GM18519 (cell line): Measurements from ENCODE around the gene GATAD1.
"Not testable (repeated sequence)": the region's sequence is repeated elsewhere in the genome, so short reads cannot be mapped to it uniquely, and the experiment has no call there.

Experiments
- ATAC-seq: cut with Tn5 transposase; IDR thresholded peaks from one replicate; pipeline ENCODE4 v1.9.1; 2021; ENCODE audit warnings: mild to moderate bottlenecking, moderate library complexity; ENCODE audit not compliant: unreplicated experiment, low FRiP score

Gene GATAD1, protein sequence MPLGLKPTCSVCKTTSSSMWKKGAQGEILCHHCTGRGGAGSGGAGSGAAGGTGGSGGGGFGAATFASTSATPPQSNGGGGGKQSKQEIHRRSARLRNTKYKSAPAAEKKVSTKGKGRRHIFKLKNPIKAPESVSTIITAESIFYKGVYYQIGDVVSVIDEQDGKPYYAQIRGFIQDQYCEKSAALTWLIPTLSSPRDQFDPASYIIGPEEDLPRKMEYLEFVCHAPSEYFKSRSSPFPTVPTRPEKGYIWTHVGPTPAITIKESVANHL

DNA sequence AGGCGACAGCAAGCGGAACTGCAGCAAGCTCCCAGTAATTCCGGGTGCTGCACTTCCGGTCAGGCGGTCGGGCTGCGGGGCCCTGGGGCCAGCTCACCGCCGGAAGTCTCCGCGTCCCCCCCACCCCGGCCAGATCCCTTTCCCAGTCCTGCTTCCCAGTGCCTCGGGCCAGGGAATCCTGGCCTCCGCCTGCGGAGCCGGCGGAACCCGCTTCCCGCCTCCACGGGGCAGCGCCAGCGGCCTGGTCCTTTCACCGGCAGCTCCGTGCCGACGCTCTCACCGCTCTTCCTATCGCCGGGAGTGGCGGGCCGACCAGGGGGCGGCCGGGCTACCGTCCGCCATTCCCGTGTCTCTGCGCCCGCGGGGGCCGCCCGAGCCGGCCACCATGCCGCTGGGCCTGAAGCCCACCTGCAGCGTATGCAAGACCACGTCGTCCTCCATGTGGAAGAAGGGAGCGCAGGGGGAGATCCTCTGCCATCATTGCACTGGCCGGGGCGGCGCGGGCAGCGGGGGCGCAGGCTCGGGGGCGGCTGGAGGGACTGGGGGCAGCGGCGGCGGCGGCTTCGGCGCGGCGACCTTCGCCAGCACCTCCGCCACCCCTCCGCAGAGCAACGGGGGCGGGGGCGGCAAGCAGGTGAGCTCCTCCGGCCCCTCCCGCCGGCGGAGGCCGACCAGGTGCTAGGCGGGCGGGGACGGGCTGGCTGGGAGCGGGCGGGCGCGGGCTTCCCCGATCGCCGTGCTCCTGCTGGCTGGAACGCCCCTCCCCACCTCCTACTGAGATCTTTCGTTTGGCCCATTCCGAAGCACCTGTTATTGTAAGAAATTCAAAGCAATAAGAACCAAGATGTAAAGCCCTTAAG, at the start of gene GATAD1:
Gene GATAD1, plus strand, starts transcription at position 138 of the 860 bp plus-strand sequence. Its CDS starts 248 bp downstream, at position 386.
- peak; percentile 73 for ATAC-seq

DNA sequence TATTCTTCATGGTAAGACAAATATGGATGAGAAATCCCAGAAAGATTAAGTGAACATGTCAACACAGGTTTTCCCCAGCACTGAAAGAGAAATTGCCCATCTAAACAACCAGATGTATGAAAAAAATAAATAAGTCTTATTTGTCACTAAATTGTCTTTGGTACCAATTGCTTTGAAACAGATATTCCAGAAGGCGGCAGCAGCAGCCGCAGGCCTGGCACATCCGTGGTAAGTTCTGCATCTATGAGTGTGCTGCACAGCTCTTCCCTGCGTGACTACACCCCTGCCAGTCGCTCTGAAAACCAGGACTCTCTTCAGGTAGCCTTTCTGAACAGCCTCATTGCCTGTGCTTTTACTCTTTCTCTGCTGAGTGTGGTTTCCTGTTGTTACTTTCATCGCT, 49.7 kb upstream of the GATAD1 start:
- no peak for ATAC-seq

DNA sequence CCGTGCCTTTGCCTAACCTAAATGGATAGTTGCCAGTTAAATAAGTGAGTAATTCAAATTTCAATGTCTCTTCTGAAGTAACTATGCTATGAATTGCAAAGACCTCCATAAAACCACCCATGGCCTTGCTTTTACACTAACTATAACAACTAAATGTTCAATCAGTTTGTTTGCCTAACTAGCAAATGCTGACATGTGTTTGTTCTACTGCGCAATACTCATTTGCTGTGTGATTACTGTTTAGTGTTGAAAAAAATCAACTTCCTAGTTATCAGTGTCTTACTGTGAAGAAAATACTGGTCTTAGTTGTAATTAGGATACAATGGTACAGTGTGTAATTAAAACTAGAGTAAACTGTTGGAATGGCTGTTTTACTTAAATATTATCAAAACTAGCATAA, 47.3 kb upstream of the GATAD1 start:
- no peak for ATAC-seq

DNA sequence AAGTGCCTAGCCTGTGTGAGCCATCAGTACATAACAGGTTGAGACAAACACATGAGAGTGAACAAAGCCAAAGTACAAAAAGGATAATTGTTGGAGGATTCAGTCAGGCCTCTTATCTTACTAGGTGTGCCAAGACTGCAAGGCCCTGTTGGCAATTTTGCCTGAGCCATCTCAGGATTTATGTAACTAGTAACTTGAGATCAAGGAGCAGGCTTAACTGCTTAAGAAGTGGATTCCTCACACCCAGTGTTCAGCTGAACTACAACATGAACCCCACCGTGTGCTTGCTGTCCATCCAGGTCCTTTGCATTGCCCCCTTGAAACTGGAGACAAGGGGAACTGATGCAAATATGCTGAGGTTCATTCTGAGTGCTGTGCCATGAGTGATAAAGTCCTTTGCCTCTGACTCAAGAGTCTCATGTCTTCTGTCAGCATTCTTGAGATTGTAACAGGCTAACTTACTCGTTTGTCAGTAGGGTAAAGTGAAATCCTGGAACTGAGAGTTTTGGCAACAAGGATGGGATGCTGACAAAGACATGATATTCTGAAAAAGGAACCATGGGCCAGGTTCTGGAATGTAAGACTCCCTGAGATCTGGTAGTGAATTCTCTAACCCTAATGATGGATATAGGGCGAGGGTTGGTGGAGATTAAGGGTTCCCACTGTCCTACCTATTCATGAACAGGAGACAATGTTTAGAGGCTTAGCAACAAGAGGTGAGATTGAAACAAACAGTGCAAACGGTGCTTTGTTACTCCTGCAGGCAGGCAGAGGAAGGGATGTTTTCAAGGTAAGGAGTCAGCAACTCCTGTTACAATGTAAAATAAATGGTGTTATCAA, 44.1 kb upstream of the GATAD1 start:
- no peak for ATAC-seq

DNA sequence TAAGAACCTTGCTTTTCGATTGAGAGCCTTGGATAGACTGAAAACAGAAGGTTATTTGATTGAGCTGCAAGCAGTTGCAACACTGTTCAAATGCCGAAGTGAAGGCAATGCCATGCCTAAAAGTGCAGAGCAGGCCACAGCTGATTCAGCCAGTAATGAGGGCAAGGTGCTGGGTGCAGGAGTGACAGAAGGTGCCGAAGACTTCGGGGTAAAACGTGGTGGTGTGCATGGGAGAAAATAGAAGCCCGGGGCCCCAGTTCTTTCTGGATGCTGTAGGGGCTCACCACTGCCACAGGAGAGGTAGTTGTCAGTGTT, 43.6 kb upstream of the GATAD1 start:
- ATAC-seq = no peak

DNA sequence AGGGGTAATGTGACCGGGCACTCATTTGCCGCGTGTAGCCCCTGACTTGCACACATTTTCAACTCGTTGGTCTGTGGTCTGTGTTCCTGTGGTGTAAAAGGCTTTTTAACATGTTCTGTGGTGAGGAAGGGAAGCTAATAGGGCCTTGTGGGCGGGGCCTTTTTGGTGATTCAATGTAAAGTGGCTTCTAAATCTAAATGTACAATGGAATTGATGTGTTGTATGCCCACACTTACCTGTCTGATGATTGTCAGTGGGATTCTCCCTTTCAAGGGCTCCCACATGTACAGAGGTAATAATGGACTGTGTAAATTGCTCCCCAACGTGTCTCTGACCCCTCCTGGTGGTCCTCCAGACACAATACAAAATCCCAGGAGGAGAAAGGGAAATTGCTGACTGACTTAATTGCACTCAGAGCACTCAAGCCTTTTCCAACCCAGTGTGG, 43.1 kb upstream of the GATAD1 start:
- ATAC-seq = no peak

DNA sequence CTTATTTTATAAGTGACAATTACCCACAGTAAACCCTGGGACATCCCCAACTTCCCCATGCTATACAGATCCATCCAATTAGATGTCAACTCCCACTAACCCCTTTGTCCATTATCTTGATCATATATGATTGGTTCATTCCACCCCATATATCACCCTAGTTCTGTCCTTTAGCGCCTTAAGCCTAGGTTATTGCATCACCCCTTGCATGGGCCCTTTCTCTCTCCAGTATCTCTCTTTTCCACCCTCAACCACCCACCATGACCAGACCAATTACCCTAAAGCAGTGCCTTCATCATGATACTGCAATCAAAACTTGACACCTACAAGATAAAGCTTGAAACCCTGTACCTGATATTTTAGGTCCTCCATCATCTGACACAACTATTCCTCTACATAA, 37.9 kb upstream of the GATAD1 start:
- ATAC-seq = no peak

DNA sequence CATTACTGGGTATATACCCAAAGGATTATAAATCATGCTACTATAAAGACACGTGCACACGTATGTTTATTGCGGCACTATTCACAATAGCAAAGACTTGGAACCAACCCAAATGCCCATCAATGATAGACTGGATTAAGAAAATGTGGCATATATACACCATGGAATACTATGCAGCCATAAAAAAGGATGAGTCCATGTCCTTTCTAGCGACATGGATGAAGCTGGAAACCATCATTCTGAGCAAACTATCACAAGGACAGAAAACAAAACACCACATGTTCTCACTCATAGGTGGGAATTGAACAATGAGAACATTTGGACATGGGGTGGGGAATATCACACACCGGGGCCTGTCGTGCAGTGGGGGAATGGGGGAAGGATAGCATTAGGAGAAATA, 37.1 kb upstream of the GATAD1 start:
- ATAC-seq = not testable (repeated sequence)

DNA sequence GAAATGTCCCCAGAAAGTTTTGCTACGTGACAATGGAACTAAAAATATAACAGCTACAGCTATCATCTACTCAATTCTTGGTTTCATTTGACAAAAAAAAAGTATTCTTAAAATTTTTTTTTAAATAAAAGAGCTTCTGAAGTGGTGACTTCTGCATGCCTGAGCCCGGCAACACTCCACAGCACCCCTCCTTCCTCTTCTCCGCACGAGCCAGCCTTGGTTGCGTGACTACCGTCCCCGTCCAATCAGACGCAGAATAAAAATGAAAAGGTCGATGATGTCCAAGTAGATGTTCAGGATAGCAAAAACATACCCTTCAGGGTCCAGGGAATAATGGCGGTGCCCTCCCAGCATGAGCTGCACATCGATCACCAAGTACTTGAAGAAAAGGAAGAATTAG, 34.5 kb upstream of the GATAD1 start:
- no peak for ATAC-seq

DNA sequence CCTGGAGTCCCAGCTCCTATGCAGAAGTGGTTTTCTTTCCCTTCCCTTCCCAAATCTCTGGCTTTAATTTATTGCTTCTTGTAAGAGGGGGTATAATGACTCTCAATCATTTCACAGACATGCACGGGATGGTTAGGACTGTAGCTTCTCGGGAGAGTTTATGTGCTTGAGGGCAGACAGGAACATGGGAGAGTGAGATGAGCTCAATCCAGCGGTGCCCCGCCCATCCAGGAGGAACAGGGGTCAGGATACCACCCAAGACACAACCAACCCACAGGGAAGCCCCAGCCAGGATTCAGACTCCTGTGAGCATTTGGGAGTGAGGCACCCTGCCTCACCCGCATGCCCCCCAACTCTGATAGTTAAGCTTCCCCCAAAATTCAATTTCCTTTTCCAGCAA, 33.7 kb upstream of the GATAD1 start:
- ATAC-seq = no peak

DNA sequence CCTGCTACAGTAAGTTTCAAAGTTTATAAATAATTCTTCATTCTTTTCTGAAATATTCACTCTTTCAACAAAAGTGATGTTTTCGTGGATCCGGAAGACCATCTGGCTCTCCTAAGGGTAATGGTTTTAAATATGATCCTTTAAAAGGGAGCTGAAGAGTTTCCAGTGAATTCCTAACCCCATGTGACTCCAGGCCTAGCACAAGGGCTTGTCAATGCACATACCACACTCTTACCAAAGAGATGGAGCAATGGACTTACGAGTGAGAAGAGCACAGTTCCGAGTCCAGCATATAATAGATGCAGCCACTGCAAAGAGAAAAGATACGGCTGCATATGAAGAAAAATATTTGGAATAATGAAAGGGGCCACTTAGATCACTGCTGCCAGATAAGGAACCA, 32.1 kb upstream of the GATAD1 start:
- ATAC-seq = no peak

DNA sequence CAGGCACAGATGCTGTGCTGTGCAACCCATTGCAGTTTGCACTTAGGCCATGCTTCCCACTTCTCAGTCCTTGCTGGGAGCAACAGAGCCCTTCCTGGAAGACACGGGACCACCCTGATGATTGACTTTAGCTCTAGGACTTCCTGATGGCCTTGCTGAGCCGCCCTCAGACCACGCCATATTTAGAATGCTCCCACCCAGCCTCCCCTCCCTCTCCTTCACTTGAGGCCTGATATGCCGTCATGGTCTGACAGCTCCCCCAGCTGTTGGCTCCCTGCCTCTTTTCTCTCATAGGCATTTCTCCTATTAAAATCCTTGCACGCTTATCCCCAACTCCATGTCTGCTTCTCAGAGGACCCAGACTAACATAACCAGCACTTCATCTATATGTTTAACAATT, 29.4 kb upstream of the GATAD1 start:
- ATAC-seq = no peak

DNA sequence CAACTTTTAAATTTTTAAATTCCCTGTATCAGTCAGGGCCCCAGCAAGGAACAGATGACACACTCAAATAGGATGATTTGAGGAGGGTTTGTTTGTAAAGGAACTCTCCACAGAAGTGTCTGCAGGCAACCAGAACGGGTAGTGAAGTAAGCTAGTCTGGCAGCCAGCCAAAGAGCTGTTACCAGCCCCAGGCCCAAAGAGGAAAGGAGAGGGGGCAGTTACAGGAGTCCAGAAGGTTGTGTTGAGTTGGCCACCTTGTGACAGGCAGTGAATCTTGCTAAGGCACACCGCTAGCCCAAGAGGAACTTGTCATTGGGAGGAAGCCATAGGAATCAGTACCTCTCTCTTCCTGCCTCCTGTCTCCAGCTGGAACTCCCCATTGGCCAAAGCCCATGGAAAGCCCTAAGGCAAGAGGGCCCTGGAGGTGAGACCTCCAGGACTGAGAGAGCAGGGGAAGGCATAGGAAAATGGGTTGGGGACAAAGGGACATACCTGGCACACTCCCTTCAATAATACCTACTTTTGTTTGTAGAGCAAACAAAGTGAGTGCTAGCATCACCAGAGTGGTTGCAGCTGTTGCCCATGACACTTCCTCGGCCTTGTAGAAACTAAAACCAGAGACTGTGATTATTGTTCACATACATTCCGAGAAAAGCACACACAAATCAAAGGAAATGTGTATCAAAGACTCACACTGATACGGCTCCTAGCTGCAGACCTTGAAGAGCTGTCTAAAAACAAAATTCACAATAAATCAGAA, 25.4 kb upstream of the GATAD1 start:
- no peak for ATAC-seq

DNA sequence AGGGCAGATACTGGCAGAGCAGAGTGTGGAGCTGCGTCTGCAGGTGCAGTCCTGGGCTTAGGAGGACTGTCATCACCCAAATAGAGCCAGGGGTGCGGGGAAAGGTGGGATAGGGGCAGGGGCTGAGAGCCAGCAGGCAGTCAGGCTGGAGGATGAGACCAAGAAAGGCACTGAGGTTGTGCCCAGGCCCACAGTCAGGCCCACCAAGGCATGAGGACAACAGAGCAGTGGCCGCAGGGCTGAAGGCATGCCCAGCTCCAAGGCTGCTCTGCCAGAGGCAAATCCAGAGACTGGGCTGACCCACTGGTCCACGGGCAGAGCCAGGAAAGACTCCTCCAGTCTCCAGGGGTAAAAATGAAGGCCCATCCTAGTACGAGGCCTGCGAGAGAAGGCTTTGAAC, 24.4 kb upstream of the GATAD1 start:
- no peak for ATAC-seq

DNA sequence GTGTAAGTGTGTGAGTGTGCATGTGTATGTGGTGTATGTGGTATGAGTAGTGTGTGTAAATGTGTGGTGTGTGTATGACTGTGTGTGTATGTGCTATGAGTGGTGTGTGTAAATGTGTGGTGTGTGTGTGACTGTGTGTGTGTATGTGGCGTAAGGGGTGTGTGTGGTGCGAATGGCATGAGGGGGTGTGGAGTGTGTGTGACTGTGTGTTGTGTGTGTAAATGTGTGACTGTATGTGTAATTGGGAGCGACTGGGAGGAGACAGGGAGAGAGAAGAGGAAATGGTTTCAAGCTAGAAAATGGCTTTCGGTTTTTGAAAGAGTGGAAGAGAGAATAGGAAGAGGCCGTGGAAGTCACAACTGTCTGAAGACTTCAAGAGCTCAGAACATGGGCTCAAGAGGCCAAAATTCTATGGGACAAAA, 23.6 kb upstream of the GATAD1 start:
- no peak for ATAC-seq

DNA sequence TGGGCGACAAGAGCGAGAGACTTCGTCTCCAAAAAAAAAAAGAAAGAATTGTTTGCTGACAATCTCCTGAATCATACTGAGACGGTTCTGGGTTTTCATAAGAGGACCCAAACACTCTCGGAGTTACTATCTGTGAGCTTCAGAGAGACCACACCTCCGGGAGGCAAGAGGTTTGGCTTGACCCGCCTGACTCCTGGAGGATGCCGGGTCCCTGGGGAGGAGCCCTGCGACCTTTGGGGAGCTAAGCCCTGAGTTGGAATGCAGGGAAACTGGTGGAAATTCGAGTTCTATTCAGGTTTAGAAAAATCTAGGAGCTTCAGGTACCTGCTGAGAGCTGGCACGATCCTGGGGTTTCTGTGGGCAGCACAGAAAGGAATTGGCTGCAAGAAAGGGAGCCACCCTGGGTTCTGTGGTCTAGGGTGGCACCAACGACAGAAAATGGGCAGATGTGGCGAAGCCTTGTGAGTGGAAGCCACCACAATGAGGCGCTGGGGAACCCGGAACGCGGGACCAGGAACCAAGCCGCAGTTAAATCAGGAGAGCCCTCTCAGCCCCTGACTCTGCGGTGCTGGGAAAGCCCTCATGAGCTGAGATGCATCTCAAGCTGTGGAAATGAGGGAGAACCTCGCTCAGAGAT, 21.9 kb upstream of the GATAD1 start:
- no peak for ATAC-seq

DNA sequence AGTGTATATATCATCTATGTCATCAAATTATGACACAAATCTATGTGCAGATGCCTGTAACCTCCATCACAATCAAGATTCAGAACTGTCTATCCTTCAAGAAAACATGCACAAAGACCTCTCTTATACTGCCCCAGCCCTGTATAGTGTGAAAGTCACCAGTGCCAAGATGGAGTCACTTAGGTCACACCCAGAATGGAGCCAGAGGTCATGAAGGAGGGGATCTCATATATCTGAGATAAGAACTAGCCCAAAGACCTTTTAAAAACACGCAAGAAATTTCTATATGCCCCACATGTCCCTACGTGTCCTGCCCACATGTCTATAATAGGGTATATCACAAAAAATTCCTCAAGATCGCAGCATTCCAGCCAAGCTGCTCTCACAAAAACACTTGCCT, 20.1 kb upstream of the GATAD1 start:
- ATAC-seq = no peak

DNA sequence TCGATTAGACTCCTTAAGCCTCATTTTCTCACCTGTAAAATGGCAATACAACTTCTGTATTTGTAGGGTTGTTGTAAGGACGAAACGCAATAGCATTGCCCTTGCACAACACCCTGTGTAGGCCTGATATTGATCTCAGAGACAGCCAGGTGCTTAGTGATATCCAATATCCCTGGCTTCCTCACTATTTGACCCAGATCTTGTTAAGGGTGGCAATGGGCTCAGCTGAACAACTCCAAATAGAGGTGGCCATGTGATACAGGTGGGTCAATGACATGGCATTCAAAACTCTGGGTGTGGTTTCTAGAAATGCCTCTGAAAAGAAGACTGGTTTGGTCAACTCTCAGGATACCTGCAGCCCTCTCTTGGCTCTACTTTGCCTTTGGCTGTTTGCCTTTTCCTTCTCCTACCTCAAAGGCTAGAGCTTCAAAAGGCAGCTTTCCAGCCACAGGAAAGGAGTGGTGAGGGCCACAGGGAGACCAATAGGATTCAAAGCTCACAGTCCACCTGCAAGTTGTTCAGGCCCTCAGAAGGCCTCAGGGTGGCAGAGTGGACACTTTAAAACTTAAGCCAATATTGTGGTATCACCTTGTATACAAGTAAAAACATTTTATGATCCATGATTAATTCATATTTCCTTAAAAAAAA, 14.9 kb upstream of the GATAD1 start:
- ATAC-seq = no peak

DNA sequence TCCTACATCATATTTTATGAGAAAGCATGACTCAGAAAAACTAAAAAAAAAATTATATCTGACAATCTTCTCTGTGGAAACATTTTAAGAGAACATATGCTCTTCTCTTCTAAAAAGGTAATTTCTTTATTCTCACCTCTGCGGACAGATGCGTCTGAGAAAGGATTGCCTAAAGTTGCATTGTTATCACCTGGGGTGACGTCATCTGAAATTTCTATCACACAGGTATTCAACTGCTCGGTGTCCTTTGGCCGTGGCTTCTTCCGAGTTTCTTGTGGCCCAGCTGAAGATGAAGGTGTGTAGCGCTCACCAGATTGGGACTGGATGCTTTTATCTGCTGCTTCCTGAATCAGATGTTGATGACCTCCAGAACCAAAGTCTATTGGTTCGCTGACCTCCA, 14.3 kb upstream of the GATAD1 start:
- no peak for ATAC-seq

DNA sequence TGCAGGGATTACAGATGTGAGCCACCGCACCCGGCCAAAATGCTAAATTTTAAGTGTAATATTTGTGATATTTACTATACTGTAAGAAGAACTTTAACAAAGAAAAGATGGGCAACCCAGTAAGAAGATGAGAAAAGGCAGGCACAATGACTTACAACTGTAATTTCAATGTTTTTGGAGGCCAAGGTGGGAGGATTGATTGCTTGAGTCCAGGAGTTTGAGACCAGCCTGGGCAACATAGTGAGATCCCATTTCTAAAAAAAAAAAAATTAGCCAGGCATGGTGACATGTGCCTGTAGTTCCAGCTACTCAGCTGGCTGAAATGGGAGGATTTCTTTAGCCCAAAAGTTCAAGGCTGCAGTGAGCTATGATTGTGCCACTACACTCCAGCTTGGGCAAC, 11.7 kb upstream of the GATAD1 start:
- ATAC-seq = no peak
